HG03378 (cell line): ENCODE data around the gene ACSM2B.
"Not testable (repeated sequence)": the region's sequence is repeated elsewhere in the genome, so short reads cannot be mapped to it uniquely, and the experiment has no call there.

ENCODE experiments used
- ATAC-seq: cut with Tn5 transposase; IDR thresholded peaks from one replicate; pipeline ENCODE4 v1.9.1; 2021; ENCODE audit warnings: mild to moderate bottlenecking, moderate library complexity; ENCODE audit not compliant: unreplicated experiment

The ACSM2B gene

DNA sequence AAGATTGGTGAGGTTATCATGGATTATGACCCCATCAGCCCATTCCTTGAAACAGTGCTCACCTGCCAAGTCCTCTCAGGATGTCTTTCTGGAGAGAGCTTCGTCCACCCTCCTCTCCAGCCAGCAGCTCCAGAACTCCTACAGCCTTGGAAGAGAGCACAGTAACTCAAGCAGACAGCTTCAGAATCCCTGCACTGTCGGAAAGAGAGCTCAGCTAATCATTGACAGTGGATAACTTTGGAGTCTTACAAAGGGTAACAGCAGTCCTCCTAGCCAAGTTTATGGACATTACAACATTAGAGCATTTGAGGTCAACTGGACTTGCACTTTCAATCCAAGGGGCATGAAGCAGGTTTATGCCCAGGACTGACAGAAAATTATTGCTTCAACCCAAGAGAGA is at the start of gene ACSM2B:
TSS of gene ACSM2B (minus strand) at position 223 of the 400 bp plus-strand sequence. CDS start 11,522 bp downstream, outside the sequence.
- not testable (repeated sequence) for ATAC-seq

GRCh38 chr16:20624882-20625807 is 49.0 kb upstream of the ACSM2B start:
- no peak for ATAC-seq

DNA sequence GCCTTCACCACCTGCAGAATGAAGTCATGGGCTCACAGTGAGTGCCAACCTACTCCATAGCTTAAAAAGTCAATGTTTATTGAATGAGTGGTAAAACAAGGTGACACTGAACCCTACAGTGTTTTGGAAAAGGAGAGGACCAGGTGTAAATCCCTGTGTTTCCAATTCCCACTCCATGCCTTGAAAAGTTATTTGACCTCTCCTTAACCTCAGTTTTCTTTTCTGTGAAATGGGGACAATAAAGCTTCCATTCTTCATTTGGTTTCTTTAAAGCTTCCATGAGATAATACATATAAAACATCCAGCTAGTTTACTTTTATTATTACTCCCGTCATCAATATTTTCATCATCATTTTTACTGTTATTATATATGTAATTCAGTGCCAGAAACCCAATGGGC is 48.0 kb upstream of the ACSM2B start:
- ATAC-seq = no peak

DNA sequence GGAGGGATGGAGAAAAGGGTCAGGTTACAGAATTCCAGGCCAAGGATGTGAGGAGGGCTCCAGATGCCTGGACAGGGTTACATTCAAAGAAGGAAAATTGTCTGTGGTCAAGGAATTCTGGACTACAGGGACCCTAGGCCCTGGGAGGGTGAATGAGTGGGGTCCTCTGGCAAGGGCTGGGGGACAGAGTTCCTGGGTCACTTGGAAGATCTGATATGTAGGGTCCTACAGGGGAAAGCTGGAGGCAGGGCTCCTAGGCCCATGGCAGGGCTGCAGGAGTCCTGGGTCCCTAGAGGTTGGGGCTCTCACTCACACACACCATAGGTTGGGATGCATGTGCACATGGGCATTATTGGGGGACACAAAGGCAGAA is 46.3 kb upstream of the ACSM2B start:
- no peak for ATAC-seq

GRCh38 chr16:20621406-20621805 is 45.2 kb upstream of the ACSM2B start:
- no peak for ATAC-seq

DNA sequence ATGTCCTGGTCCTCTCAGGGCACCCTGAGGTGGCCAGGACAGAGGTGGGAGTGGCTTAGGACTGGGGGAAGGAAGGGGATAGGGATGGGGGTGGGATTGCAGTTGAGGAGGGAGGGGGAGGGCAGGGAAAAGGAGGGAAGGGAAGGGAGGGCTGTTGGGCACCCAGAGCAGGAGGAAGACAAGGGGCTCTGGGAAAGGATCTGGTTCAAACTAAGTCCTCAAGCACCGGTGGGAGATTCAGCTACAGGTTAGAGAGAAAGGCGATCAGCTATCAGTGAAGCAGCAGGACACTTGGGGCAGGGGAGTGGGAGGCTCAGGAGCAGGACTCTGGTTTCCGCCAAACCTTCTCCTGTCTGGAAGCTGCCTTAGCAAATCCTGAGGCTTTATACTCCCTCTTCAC is 44.6 kb upstream of the ACSM2B start:
- no peak for ATAC-seq

GRCh38 chr16:20620003-20620402 is 43.8 kb upstream of the ACSM2B start:
- ATAC-seq = no peak

GRCh38 chr16:20617271-20617670 is 41.1 kb upstream of the ACSM2B start:
- ATAC-seq = no peak

- ATAC-seq = no peak
Measured at GRCh38 chr16:20614186-20615141, 38.3 kb upstream of the ACSM2B start.

DNA sequence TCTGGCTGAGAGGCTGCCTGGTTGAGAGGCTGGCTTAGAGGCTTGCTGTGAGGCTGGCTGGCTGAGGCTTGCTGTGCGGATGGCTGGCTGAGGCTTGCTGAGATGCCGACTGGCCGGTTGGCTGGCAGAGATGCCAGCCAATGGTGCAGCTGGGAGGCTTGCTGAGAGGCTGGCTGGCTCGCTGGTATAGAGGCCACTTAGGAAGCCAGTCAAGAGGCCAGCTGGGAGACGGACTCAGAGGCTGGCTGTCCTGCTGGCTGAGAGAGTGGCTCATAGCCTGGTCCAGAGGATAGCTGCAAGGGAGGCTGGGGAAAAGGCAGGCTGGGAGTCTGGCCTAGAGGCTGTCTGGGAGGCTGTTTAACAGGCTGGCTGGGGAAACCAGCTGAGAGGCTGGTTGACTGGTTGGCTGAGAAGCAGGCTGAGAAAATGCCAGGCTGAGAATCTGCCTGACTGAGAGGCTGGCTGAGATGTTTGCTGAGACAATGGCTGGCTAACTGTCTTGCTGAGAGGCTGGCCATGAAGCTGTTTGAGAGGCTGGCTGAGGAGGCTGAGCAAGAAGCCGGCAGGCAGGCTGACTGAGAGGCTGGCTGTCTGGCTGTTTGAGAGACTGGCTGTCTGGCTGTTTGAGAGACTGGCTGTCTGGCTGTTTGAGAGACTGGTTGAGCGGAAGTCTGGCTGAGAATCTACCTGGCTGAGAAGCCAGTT is 37.5 kb upstream of the ACSM2B start:
- ATAC-seq = no peak

DNA sequence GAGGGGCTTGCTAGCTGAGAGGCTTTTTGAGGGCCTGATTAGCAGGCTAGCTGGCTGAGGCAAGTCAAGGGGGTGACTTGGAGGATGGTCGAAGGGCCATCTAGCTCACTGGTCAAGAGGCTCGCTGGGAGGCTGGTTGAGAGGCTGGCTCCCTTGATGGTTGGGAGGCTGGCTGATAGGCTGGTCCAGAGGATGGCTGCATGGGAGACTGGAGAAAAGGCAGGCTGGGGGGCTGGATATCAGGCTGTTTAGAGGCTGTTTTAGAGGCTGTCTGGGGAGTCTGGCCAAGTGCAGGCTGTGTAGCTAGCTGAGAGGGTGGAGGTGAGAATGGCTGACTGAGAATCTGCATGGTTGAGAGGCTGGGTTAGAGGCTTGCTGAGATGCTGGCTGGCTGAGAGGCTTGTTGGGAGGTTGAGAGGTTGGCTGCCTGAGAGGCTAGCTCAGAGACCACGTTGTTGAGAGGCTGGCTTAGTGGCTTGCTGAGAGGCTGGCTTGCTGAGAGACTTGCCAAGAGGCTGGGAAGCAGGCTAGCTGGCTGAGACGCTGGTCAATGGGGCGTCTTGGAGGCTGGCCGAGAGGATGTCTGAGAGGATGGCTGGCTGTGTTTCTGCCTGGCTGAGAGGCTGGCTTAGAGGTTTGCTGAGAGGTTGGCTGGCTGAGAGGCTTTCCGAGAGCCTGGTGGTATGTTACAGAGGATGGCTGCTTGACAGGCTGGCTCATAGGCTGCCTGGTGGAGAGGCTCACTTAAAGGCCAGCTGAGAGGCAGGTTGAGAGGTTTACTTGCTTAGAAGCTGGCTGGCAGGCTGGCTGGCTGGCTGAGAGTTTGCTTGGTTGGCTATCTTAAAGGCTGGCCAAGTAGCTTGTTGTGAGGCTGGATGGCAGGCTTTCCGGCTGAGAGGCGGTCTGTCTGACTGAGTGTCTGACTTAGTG is 36.6 kb upstream of the ACSM2B start:
- no peak for ATAC-seq

GRCh38 chr16:20611975-20612481 is 35.9 kb upstream of the ACSM2B start:
- no peak for ATAC-seq

DNA sequence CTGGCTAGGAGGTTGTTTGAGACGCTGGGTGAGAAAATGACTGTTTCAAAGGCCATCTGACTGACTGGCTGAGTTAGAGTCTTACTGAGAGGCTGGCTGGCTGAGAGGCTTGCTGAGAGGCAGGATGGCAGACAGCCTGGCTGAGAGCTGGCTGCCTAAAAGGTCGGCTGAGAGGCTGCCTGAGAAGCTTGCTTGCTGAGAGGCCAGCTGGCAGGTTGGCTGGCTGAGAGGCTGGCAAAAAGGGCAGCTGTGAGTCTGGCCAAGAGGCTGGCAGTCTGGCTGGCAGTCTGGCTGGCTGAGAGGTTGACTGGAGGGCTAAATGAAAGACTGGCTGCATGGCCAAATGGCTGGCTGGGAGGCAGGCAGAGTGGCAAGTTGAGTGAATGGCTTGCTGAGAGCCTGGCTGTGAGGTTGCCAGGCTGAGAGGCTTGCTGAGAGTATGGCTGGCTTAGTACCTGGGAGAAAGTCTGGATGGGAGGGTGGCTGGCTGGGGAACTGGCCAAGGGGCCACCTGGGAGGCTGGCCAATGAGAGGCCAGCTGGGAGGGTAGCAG is 35.3 kb upstream of the ACSM2B start:
- ATAC-seq = no peak

- no peak for ATAC-seq
Measured at GRCh38 chr16:20610892-20611349, 34.8 kb upstream of the ACSM2B start.

- no peak for ATAC-seq
Measured at GRCh38 chr16:20610211-20610891, 34.2 kb upstream of the ACSM2B start.

DNA sequence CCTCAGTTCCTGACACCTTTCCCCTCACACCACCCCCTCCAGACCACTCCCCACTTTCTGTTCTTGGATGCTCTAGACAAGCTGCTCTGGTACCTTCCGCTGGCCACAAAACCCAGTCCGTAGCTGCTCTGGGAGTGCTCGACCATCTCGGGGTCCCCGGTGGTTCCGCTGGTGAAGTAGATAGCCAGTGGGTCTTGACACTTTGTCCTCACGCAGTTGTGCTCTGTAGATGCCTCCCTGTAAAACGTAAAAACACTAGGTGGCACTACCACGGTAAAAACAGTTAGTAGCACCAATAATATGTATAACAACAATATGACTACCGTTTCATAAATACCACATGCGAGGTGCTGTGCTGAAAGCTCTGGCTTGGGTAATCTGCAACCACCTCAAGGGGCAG is 26.0 kb upstream of the ACSM2B start:
- not testable (repeated sequence) for ATAC-seq

DNA sequence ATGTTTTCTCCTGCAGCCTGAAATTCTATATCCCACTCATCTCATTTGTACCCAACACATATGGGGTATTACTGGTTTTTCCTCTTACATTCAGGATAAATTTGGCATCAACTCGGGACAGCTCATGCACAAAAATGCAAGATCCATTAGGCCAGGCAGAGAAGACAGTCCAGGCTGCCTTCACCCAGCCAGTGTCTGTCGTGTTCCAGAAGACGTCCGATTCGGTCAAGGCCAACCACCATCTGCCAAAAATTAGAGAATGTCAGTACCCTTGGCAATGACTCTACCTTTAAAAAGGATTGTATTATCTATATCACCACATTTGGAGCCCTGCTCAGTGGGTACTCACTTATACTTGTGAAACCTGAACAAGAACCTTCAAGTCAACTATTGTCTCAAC is 23.3 kb upstream of the ACSM2B start:
- not testable (repeated sequence) for ATAC-seq

- no peak for ATAC-seq
Measured at GRCh38 chr16:20598832-20599469, 22.8 kb upstream of the ACSM2B start.
